Globus pallidus (tissue), 1 donor: ENCODE data around the gene GSPT1.
"Not testable (repeated sequence)": the region's sequence is repeated elsewhere in the genome, so short reads cannot be mapped to it uniquely, and the experiment has no call there.

Source experiments
- DNase-seq: peaks from one replicate; pipeline ENCODE4 v3.0.0-alpha.2; 2015; ENCODE audit warnings: low spot score

Gene GSPT1

DNA sequence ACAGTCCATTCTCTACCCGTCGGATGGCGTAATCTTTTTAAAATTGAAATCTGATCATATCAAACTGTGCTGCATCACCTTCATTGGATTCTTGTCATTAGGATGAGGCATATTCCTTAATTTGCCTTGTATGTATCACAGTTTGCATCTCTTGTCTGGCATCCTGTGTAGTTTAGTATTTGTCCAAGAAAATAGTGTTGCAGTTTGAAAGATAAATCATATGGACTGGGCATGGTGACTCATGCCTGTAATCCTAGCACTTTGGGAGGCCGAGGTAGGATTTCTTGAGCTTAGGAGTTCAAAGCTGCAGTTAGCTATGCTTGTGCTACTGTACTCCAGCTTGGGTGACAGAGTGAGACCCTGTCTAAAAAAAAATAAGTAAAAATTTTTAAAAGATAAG, 58.6 kb downstream of the GSPT1 start:
- DNase-seq: no peak

DNA sequence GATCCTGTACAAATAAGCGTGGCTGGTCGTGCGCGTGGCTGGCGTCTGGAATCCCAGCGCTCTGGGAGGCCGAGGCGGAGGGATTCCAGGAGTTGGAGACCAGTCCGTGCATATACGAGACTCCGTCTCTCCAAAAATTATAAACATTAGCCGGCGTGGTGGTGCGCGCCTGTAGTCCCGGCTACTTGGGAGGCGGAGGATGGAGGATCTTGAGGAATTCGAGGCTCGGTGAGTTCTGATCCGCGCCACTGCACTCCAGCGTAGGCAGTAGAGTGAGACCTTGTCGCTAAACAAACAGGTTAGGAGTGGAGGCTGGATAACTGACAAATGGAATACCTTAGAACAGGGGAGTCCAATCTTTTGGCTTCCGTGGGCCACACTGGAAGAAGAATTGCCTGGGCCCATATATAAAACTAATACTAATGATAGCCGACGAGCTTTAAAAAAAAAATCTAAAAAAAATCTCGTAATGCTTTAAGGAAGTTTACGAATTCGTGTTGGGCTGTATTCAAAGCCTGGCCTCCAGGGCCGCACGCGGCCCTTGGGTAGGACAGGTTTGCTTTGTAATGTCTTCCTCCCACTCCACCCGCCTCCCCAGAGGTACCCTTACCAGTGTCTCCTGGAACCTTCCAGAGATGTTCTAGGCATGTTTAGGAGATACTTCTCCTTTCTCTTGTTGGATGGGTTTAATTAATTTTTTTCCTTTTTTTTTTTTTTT, 63.5 kb downstream of the GSPT1 start:
- no peak for DNase-seq

DNA sequence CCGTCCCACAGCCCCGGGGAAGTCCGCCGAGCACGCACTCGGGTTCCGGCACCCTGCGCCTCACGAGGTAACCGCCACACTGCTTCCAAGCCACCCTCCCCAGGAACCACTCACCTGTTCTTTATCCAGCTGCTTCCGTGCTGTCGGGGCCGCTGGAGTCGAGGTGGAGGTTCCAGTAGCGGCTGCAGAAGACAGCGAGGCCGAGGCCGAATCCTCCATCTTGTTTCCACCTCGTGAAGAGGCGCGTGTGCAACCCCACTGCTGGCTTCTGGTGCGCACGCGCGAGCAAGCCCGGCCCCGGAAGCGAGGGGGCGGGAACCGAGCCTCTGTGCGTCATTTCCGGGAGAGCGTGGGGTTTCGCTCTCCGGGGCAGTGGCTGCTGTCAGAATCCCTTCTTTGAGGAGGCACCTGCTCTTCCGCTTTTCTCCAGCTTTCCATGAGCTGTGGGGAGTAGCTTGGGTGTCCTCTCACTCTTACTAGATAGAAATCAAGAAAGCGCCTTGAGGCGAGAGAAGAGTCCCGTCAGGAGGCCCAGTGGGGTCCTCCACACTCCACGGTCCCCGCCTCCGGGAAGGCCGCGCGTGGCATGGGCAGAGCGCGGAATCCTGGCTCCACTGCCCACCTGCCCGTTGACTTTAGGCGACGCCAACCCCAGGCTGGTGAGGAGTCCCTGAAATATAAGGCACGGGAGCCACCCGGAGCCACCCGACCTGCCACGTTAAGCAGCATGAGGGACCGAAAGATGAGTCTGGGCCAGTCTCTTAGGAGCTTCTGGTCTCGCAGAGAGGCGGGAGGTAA, 64.3 kb downstream of the GSPT1 start, which contains the start of gene RSL1D1:
RSL1D1 (minus strand) TSS at position 249 of the 798 bp plus-strand sequence; CDS start at position 219, 30 bp downstream.
- DNase-seq: peak; percentile 90

DNA sequence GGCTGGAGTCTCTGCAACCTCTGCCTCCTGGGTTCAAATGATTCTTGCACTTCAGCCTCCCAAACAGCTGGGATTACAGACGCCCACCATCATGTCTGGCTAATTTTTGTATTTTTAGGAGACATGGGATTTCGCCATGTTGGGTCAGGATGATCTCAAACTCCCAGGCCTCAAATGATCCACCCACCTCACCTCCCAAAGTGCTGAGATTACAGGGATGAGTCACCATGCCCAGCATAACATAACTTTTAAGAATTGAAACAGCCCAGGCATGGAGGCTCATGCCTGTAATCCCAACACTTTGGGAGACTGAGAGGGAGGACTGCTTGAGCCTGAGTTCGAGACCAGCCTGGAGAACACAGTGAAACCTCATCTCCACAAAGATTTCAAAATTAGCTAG, 66.9 kb downstream of the GSPT1 start:
- no peak for DNase-seq

DNA sequence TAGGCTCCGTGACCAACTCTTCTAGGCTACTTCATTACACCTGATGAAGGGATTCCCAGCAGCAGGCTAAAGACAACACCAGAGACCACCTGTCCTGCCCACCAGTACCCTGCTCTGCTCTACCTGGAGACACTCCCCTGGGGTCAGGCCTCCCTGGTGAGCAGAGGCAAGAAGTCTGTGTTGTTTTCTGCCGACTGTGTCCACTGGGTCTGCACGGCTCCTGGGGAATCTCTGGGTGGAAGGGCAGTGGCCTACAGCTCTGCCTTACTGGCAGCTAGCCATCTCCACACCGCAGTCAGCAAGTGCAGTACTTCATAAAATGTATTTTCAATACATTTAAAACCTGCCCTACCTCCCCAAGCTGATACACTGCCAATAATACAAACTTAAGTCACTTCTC, 71.3 kb downstream of the GSPT1 start:
- no peak for DNase-seq

DNA sequence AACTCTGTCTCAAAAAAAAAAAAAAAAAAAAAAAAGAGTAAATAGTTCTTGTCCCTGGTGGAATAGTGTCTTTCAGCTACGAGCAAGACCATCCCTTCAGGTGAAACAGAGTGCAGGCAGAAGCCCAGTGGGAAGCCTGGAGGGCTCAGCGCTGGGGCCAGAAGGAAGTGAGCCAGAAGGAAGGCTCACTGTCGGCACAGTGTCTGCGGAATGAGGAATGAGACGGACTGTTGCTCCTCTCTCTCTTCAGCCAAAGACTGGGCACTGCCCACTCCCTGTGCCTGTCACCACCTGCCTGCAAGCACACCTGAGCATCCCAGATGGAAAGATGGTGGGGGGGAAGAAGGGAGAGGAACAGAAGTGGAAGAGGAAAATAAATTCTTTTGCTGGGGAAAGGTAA, 71.9 kb downstream of the GSPT1 start:
- DNase-seq: no peak

DNA sequence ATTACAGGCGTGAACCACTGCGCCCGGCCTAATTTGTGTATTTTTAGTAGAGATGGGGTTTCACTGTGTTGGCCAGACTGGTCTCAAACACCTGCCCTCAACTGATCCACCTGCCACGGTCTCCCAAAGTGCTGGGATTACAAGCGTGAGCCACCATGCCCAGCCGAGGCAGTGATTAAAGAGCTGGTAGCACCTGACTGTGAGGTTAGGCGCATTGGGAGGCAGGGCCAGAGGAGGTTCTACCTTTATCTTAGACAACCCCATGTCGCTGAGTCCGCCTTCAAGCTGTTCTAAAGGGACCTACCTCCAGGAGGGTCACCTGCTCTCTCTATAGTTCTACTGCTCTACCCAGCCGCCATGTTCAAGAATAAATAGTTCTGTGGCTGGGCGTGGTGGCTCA, 72.5 kb downstream of the GSPT1 start:
- DNase-seq: no peak

DNA sequence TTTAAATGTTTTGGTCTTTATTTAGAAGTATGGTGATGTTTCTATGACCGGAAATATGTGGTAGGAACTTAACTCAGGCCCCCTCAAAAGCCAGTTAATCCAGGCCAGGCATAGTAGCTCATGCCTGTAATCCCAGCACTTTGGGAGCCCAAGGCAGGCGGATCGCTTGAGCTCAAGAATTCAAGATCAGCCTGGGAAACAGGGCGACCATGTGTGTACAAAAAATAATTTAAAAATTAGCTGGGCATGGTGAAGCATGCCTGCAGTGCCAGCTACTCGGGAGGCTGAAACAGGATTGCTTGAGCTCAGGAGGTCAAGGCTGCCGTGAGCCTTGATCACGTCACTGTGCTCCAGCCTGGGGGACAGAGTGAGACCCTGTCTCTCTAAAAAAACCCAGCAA, 74.7 kb downstream of the GSPT1 start:
- DNase-seq: no peak

DNA sequence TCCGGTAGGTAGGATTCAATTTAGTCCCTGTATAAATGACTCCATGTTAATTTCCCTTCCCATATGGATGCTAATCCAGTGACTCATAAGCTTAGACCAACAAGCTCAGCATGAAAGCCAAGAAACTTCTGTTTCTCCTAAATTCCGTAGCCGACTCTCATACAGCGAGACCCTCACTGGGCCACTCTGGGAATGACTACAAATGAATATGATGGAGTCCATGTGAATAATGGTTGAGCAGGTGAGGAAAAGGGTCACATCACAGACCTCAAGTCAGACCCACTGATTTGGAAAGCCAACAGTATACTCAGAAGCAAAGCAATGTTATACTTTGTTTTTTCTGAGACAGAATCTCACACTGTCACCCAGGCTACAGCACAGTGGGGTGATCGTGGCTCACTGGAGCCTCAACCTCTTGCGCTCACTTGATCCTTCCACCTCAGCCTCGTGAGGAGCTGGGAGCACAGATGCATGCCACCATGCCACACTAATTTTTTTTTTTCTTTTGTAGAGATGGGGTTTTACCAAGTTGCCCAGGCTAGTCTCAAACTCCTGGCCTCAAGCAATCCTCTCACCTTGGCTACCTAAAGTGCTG, 79.0 kb downstream of the GSPT1 start:
- no peak for DNase-seq

DNA sequence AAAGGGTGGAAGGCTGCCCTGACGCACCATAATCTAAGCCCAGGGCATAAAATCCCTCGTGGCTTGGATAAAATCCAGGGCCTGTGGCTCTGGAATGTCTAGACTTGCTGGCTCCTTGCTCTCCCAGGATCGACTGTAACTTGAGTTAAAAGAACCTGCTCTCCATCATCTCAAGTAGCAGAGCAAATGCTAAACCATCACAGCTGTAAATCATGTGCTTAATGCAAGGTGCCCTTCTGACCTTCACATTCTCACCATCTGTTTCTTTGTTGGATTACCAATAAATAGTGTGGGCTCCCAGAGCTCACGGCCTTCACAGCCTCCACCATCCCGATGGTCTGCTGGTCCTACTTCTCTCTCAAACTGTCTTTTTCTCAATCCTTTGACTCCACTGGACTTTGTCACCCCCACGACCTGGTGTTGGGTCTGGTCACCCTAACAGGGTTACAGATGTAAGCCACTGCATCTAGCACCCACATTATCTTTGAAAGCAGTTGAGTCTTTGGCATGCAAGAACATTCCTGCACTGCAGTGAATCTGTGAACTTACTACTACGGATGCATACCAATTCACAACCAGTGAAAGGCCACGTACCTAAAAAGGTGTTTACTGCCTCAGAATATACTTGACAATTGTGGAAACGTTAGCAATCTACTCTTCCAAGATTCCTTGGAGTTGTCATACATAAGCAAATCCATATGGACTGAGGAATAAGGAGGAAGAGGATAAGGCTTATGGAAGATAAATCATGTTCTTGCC, 79.7 kb downstream of the GSPT1 start:
- DNase-seq: no peak

DNA sequence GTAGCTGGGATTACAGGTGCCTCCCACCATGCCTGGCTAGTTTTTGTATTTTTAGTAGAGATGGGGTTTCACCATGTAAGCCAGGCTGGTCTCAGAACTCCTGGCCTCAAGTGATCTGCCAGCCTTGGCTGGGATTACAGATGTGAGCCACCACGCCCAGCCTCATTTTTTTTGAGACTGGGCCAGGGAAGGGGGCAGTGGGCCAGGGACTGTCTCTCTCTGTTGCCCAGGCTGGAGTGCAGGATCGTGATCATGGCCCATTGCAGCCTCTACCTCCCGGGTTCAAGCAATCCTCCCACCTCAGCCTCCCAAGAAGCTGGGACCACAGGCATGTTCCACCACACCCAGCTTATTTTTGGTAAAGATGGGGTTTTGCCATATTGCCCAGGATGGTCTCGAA, 80.4 kb downstream of the GSPT1 start:
- no peak for DNase-seq

DNA sequence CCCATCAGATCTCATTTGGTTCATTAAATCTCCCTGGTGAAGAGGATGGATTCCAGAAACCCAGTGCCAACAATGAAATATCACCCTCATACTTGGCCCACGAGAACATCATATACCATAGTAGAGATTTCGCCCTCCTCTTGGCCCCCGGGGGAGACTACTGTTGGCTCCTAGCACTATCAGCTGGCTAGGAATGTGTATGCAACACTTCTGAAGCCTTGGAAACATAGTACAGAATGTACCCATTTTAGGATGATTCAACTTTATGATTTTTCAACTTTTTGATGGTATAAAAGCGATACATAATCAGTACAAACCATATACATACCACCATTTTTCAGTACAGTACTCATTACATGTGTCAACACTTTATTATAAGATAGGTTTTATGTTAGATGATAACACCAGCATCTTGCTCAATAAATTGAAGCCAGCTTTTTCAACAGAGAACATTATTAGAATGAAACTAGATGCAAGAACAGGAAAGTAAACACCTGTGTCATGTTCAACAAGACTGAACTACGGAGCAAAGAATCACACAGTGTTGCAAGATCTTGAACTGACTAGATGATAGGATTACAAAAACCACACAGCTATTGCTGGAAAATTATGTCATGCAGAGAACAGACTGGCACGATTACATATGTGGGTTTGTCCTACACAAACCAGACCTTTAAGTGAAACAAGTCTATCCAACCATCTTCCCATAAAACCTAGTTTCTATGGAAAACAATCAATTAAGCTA, 81.6 kb downstream of the GSPT1 start:
- DNase-seq: no peak

DNA sequence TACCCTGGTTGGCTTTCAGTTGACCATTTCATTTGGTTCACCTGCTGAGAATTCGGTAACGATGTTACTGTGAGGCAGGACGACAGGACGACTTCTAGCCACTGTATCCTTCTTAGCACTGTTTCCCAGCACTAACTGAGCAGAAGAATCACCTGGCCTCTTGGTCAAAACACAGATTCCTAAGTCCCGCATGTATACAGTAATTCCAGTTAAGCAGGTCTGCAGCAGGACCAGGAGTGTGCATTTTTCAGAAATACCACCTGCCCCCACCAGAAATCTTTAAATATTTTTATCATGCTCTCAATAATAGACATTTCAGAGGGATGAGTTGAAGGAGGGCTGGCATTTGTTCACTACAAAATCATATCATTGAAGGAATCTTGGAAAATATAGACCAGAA, 87.1 kb downstream of the GSPT1 start:
- DNase-seq: no peak

DNA sequence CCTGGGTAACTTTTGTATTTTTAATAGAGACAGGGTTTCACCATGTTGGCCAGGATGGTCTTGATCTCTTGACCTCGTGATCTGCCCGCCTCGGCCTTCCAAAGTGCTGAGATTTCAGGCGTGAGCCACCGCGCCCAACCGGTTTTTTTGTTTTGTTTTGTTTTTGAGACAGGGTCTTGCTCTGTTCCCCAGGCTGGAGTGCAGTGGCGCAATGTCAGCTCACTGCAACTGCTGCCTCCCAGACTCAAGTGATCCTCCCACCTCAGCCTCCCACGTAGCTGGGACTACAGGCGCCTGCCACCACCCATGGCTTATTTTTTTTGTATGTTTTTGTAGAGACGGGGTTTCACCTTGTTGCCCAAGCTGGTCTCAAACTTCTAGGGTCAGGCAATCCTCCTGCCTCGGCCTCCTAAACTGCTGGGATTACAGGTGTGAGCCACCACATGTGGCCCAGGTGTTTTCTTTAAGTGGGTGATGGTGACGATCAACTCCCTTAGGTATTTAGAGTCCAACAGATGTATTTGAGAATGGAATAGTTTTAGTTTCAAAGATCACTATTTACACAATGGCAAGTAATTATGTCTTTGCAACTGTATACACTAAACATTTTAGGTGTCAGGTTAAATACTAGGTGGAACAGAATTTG, 90.1 kb downstream of the GSPT1 start:
- DNase-seq: not testable (repeated sequence)

DNA sequence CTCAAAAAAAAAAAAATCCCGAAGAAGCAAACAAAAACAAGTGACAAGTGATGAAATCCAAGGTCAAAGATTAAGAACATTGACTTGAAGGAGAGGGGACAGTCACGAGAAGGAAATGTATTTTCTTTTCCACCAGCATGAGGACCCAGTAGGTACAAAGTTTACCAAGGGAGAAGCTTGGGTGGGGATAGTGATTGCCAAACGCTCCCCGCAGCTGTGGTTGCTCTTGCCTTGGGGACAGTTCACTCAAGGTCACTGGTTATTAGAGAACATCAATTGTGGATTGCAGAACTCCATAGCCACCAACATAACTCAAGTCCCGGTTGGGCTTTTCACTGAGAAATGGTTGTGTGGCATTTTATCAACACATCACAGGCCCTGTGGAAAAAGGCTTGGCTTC, 91.4 kb downstream of the GSPT1 start:
- DNase-seq: no peak

DNA sequence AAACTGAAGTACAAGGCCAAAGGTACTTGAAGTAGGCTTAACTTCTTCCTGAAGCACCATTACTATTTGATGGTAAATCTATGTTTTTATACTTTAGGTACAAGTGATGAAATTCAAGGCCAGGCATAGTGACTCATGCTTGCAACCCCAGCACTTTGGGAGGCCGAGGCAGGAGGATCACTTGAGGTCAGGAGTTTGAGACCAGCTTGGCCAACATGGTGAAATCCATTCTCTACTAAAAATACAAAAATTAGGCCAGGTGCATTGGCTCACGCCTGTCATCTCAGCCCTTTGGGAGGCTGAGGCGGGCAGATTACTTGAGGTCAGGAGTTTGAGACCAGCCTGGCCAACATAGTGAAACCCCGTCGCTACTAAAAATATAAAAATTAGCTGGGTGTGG, 92.1 kb downstream of the GSPT1 start:
- not testable (repeated sequence) for DNase-seq

DNA sequence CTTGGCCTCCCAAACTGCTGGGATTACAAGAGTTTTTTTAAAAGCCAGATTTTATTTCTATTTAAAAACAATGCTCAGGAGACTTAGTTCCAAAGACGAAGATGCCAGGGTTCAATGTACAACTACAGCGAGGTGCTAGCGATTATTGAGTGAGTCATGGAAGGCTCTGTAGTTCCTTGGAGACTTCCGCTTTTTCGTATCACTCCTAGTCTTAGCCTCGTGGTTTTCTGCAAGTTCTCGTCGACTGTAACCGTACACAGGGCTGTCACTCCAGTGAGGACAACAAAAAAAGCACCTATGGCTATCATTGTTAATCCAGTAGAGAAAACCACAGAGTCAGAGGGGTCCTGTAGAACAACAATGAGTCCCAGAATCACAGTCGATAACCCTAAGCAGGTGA, 96.0 kb downstream of the GSPT1 start:
- DNase-seq: no peak

DNA sequence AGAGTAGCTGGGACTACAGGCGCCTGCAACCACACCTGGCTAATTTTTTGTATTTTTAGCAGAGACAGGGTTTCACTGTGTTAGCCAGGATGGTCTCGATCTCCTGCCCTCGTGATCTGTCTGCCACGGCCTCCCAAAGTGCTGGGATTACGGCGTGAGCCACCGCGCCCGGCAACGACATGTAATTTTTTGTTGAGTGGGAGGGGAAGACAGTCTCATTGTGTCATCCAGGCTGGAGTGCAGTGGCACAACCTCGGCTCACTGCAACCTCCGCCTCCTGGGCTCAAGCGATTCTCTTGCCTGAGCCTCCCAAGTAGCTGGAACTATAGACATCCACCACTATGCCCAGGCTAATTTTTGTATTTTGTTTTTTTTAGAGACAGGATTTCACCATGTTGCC, 96.8 kb downstream of the GSPT1 start:
- DNase-seq: not testable (repeated sequence)
